Measurements from ENCODE around the gene NAPG. TPM values are rescaled to one million over a fixed set of nuclear protein-coding genes. Genes with fewer than 3 reads are reported as not detected.

Gene NAPG
- total RNA-seq, 2 experiments from 2014 or later: 35.8 to 36.9 TPM

- H3K9me3 Mint-ChIP-seq: no peaks in the 10 kb centered on the region
- H3K27ac Mint-ChIP-seq: no peak overlapping the region
- H3K4me1 Mint-ChIP-seq: peaks cover 17% of the 10 kb centered on the region
- DNase-seq: peak; percentile 65
- no peaks in the 10 kb centered on the region for H3K36me3 Mint-ChIP-seq (ENCODE audit: low read depth)
- ChIA-PET CTCF (interaction anchor here (1.0 to 3.1 kb wide), 2 partner anchors 15 to 549 kb away, joined by 4 to 25 read pairs; no protein-coding TSS in a partner anchor), POLR2A (no interaction called here)
- peaks cover 46% of the 10 kb centered on the region for H3K27me3 Mint-ChIP-seq
- no peak overlapping the region for H3K4me3 Mint-ChIP-seq
Observed at GRCh38 chr18:10519999-10520935, 5.6 kb upstream of the NAPG start.

GRCh38 chr18:10521566-10521965, 4.3 kb upstream of the NAPG start:
- Mint-ChIP-seq H3K36me3 (ENCODE audit: low read depth) (peaks cover 2% of the 10 kb centered on the region), H3K27me3 (peaks cover 39% of the 10 kb centered on the region), H3K4me1 (peaks cover 22% of the 10 kb centered on the region), H3K27ac (no peak overlapping the region), H3K4me3 (no peak overlapping the region), H3K9me3 (no peaks in the 10 kb centered on the region)
- DNase-seq: no peak
- POLR2A ChIA-PET: no interaction called here
- CTCF ChIA-PET: no interaction called here

DNA sequence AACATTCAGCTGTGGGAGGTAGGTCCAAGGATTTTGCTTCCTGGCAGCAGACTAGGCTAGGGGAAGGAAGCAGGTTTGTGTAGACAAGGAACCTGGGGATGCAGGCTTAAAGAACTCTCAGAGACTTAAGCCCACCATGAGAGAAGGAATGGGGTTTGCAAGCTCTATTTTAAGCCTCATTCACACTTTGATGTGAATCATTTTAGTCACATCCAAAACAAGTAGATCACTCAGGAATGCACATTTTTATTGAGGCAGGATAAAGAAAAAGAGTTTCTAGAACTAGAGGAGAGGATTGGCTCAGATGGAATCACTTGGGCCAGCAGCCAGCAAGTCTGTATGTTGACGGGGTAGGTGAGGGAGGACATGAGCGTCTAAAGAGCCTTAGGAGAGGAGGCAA, 3.3 kb upstream of the NAPG start:
- Mint-ChIP-seq H3K27me3 (peaks cover 30% of the 10 kb centered on the region), H3K9me3 (no peaks in the 10 kb centered on the region), H3K36me3 (ENCODE audit: low read depth) (peaks cover 6% of the 10 kb centered on the region), H3K4me1 (peaks cover 29% of the 10 kb centered on the region), H3K4me3 (no peak overlapping the region), H3K27ac (no peak overlapping the region)
- no peak for DNase-seq
- POLR2A ChIA-PET: no interaction called here
- CTCF ChIA-PET: no interaction called here

DNA sequence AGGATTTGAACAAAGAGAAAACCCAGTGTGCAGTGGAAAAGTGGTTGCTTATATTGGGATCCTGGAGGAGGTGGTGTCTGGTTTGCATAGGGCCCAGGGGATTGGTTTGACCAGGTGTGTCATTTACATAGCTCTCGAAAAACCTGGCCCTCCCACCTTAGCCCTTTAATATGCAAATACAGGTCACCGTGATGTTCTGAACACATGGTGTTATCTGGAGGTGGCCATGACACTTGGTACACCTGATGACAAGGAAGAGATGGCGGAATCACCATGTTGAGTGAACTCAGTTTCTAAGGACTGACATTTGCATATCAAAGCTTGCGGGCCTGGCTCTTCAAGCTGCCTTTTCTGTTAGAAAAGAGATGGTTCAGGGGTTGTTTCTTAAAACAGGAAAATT, 2.3 kb upstream of the NAPG start:
- Mint-ChIP-seq H3K36me3 (ENCODE audit: low read depth) (peaks cover 9% of the 10 kb centered on the region), H3K4me1 (peaks cover 36% of the 10 kb centered on the region), H3K27me3 (peaks cover 25% of the 10 kb centered on the region), H3K9me3 (no peaks in the 10 kb centered on the region), H3K4me3 (no peak overlapping the region), H3K27ac (no peak overlapping the region)
- no peak for DNase-seq
- ChIA-PET CTCF (no interaction called here), POLR2A (no interaction called here)

- no peak for DNase-seq
- peak overlapping the region; percentile 96 for H3K4me3 Mint-ChIP-seq
- H3K9me3 Mint-ChIP-seq: no peaks in the 10 kb centered on the region
- POLR2A ChIA-PET: no interaction called here
- H3K4me1 Mint-ChIP-seq: peaks cover 44% of the 10 kb centered on the region
- H3K27me3 Mint-ChIP-seq: peaks cover 13% of the 10 kb centered on the region
- H3K27ac Mint-ChIP-seq: no peak overlapping the region
- peaks cover 9% of the 10 kb centered on the region for H3K36me3 Mint-ChIP-seq (ENCODE audit: low read depth)
- CTCF ChIA-PET: interaction anchor here (0.5 to 1.3 kb wide), 2 partner anchors 262 to 611 kb away, joined by 3 to 4 read pairs; partner anchors contain the start of gene VAPA
Observed at GRCh38 chr18:10524507-10525370, 1.1 kb upstream of the NAPG start.

DNA sequence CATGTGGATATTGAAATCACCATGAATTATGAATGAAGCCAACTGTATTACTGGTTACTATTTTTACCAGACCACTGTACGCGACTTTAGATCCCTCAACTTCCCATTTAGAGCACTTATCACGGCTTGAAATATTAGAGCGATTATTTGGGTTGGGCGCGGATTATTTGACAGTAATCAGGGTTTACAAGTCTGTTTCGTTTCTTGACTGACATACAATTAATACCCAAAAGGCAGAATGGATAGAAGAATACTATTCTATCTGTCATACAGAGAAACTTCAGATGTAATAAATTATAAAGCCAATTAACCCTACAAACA, 496 bp upstream of the NAPG start:
- H3K27ac Mint-ChIP-seq: no peak overlapping the region
- POLR2A ChIA-PET: interaction anchor here (0.7 to 1.0 kb wide), 7 partner anchors 8 to 714 kb away, joined by 3 to 6 read pairs (median 4); partner anchors contain the start of gene VAPA
- peak overlapping the region; percentile 96 for H3K4me3 Mint-ChIP-seq
- H3K4me1 Mint-ChIP-seq: peaks cover 46% of the 10 kb centered on the region
- no peaks in the 10 kb centered on the region for H3K9me3 Mint-ChIP-seq
- DNase-seq: no peak
- CTCF ChIA-PET: interaction anchor here (1.3 kb wide), 1 partner anchor 612 kb away, joined by 4 read pairs; the partner anchor contains the start of gene VAPA
- H3K27me3 Mint-ChIP-seq: peaks cover 10% of the 10 kb centered on the region
- peaks cover 13% of the 10 kb centered on the region for H3K36me3 Mint-ChIP-seq (ENCODE audit: low read depth)

GRCh38 chr18:10526561-10526949, 728 bp downstream of the NAPG start:
- Mint-ChIP-seq H3K27ac (peak overlapping the region; percentile 85), H3K4me1 (peaks cover 53% of the 10 kb centered on the region)
- CTCF ChIA-PET: no interaction called here

GRCh38 chr18:10528439-10528838, 2.6 kb downstream of the NAPG start:
- ChIA-PET POLR2A (interaction anchor here (1.6 kb wide), 1 partner anchor 16 kb away, joined by 5 read pairs; no protein-coding TSS in a partner anchor), CTCF (interaction anchor here (0.8 to 1.0 kb wide), 2 partner anchors 32 to 38 kb away, joined by 3 to 5 read pairs; no protein-coding TSS in a partner anchor)
- no peaks in the 10 kb centered on the region for H3K9me3 Mint-ChIP-seq
- H3K27me3 Mint-ChIP-seq: no peaks in the 10 kb centered on the region
- H3K4me3 Mint-ChIP-seq: peak overlapping the region; percentile 4
- peaks cover 57% of the 10 kb centered on the region for H3K4me1 Mint-ChIP-seq
- H3K27ac Mint-ChIP-seq: peak overlapping the region; percentile 51
- peaks cover 26% of the 10 kb centered on the region for H3K36me3 Mint-ChIP-seq (ENCODE audit: low read depth)
- DNase-seq: no peak

More at GRCh38 chr18:10526561-10526949, 728 bp downstream of the NAPG start:
- DNase-seq: no peak
- Mint-ChIP-seq H3K9me3 (no peaks in the 10 kb centered on the region), H3K27me3 (peaks cover 9% of the 10 kb centered on the region), H3K36me3 (ENCODE audit: low read depth) (peaks cover 19% of the 10 kb centered on the region), H3K4me3 (peak overlapping the region; percentile 96)
- POLR2A ChIA-PET: interaction anchor here (1.6 kb wide), 1 partner anchor 17 kb away, joined by 5 read pairs; no protein-coding TSS in a partner anchor

GRCh38 chr18:10530002-10530401, 4.2 kb downstream of the NAPG start:
- DNase-seq: no peak
- CTCF ChIA-PET: interaction anchor here (0.8 kb wide), 1 partner anchor 127 kb away, joined by 3 read pairs; no protein-coding TSS in a partner anchor
- POLR2A ChIA-PET: no interaction called here
- H3K4me1 Mint-ChIP-seq: peaks cover 54% of the 10 kb centered on the region
- H3K27me3 Mint-ChIP-seq: no peaks in the 10 kb centered on the region
- H3K36me3 Mint-ChIP-seq (ENCODE audit: low read depth): peaks cover 30% of the 10 kb centered on the region
- H3K4me3 Mint-ChIP-seq: peak overlapping the region; percentile 38
- no peaks in the 10 kb centered on the region for H3K9me3 Mint-ChIP-seq
- peak overlapping the region; percentile 91 for H3K27ac Mint-ChIP-seq

- H3K36me3 Mint-ChIP-seq (ENCODE audit: low read depth): peaks cover 33% of the 10 kb centered on the region
- H3K4me1 Mint-ChIP-seq: peaks cover 49% of the 10 kb centered on the region
- ChIA-PET POLR2A (no interaction called here), CTCF (no interaction called here)
- no peaks in the 10 kb centered on the region for H3K27me3 Mint-ChIP-seq
- peak; percentile 50 for DNase-seq
- no peak overlapping the region for H3K4me3 Mint-ChIP-seq
- H3K27ac Mint-ChIP-seq: peak overlapping the region; percentile 91
- H3K9me3 Mint-ChIP-seq: no peaks in the 10 kb centered on the region
Observed at GRCh38 chr18:10530852-10531251, 5.0 kb downstream of the NAPG start.

DNA sequence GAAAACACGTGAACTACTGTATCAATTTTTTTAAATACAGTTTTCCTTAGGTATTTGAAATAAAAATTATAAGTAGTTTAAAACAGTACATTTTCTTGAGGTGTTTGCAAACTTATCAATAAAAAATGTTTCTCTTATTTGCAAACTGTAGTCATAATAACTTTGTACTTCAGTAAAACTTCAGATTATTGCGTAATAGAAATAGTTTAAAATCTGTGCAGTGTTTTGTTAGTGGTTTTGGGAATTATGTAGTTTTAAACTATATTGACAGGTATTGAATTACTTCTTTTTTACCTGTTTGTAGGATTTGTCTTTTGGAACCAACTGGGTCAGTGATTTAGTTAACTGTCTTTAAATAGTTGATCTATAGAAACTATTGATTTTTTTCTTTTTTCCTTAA, 7.3 kb downstream of the NAPG start:
- ChIA-PET CTCF (no interaction called here), POLR2A (no interaction called here)
- Mint-ChIP-seq H3K9me3 (no peaks in the 10 kb centered on the region), H3K36me3 (ENCODE audit: low read depth) (peaks cover 44% of the 10 kb centered on the region), H3K4me1 (peaks cover 56% of the 10 kb centered on the region), H3K27ac (no peak overlapping the region), H3K27me3 (no peaks in the 10 kb centered on the region), H3K4me3 (no peak overlapping the region)
- DNase-seq: no peak

DNA sequence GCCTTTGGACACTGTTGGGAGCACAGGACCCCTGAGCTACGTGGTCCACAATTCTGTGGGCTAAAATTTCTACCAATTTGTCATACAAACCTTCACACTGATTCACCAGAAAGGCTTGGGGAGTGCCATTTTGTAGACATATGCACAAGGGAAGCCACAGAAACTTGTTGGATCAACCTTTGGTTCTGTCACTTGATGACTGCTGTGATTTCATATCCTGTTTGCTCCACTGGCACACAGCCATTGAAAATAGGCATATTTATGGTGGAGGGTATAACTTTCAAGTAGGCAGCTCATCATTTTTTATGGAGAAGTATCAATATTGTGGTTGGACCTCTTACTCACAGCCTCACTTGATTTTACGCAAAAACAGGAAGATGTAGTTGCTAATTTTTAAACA, 10.5 kb downstream of the NAPG start:
- no peaks in the 10 kb centered on the region for H3K9me3 Mint-ChIP-seq
- H3K27me3 Mint-ChIP-seq: no peaks in the 10 kb centered on the region
- no peak for DNase-seq
- H3K36me3 Mint-ChIP-seq (ENCODE audit: low read depth): peaks cover 55% of the 10 kb centered on the region
- H3K27ac Mint-ChIP-seq: no peak overlapping the region
- ChIA-PET POLR2A (no interaction called here), CTCF (interaction anchor here (1.3 kb wide), 1 partner anchor 17 kb away, joined by 4 read pairs; no protein-coding TSS in a partner anchor)
- H3K4me1 Mint-ChIP-seq: peaks cover 30% of the 10 kb centered on the region
- no peak overlapping the region for H3K4me3 Mint-ChIP-seq

DNA sequence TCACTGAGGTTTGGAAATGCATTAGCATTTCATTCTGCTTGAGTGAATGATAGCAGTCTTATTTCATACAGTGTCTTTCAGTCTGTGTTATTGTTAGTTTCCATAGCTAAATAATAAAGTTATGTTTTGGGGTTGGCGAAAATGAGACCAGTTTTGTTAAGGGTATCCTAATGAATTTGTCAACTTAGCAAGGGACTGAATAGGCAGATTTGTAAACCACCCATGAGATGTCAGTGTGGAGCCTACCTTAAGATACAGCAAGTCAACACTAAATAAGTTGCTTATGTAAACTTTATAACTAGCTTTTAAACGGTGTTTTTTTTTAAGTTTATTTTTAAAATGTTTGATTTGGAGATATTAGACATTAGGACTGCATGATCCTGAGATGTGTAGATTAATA, 11.9 kb downstream of the NAPG start:
- CTCF ChIA-PET: interaction anchor here (1.1 kb wide), 1 partner anchor 22 kb away, joined by 5 read pairs; no protein-coding TSS in a partner anchor
- Mint-ChIP-seq H3K4me1 (peaks cover 29% of the 10 kb centered on the region), H3K4me3 (no peak overlapping the region), H3K36me3 (ENCODE audit: low read depth) (peaks cover 63% of the 10 kb centered on the region), H3K27ac (no peak overlapping the region), H3K27me3 (no peaks in the 10 kb centered on the region), H3K9me3 (no peaks in the 10 kb centered on the region)
- POLR2A ChIA-PET: interaction anchor here (1.0 kb wide), 1 partner anchor 12 kb away, joined by 4 read pairs; the partner anchor contains the start of gene NAPG
- no peak for DNase-seq
